NCI-H1436 (cell line): ENCODE measurements around the gene CHIA.

Experiments
- DNase-seq: peaks from one replicate; lab custom pipeline; 2025; lab: John Stamatoyannopoulos, UW

Gene CHIA

DNA sequence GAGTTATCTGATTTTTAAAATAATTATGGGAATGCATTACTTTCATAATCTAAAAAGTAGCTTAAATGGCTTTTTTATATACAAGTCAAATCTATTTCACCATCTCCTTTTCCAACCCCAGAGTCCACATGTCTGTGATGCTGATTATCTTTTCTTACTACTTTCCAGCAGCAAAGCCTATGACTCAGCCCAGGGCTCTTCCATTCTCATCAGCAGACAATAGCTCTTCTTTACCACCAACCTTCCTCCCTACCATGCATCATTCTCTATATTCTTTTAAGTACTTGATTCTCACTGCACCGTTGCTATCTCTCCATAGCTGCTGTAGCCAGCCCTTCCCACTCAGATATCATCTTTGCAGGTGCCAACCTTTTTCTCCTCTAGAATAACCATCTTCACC, 75.6 kb downstream of the CHIA start:
- no peak for DNase-seq

DNA sequence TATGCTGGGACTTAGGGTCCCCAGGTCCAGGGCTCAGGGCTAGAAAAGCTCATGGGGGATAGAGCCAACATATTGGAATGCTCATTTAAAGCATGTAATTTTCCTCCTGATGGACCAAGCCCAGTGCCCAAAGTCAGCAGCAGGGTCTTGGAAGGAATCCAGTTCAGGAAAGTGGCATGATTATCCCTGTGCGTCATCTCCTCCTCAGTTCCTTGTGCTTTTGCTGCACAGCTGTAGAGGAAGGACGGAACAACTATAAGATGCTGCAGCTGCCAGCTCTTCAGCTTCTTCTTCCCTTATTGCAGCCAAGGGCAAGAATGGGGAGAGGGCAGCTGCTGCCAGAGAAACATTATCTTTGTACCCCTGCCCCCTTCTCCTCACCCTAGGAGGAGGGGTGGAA, 78.5 kb downstream of the CHIA start:
- no peak for DNase-seq

DNA sequence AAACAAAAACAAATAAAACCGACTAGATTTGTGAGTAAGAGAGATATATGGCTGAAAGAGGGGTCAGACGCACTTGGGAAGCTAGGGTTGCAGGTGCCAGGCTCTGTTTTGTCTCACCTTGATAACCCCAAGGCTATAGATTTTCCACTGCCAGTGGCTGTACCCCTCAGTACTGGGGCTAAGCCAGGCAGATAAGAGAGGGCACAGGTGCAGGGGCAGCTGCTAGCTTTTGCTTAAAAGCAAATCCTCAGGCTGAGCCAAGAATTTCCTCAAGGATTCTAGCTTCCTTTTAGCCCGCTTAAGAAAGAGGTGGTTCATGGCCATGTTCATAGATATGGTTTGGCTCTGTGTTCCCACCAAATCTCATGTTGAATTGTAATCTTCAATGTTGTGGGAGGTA, 79.0 kb downstream of the CHIA start:
- DNase-seq, result no peak
